A549 (cell line): ENCODE results near the gene KCNQ1OT1.

Experiments
- CTCF ChIP-seq: fragments of >200 bp; sonication (Bioruptor Twin); formaldehyde crosslinking; IDR thresholded peaks from 3 replicates; pipeline ENCODE4 v1.5.1; 2016
- USF2 ChIP-seq: fragments of 450-650 bp; IDR thresholded peaks from 2 replicates; pipeline ENCODE4 v1.6.1; 2014; ENCODE audit warnings: antibody characterized with exemption

DNA sequence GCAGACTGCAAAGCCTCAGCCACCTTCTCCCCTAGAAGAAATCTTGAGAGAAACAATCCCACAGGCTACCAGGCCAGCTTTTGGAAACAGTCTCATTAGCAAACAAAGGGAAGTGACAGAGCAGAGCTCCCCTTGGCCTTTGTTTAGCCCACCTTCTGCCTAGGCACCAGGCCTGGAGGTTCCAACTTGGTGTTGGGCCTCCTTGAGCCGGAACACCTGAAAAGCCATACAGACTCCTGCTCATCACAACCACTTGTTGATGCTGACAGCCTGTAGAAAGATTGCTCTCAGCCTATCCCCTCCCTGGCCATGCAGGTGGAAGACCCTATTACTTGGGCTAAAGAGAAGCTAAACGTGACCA lies 26.6 kb downstream of the KCNQ1OT1 start:
- TF ChIP-seq CTCF (no peak), USF2 (no peak)
